Adrenal gland (tissue), 12 donors: Measurements from ENCODE around the gene C11orf42. TPM values are rescaled to one million over a fixed set of nuclear protein-coding genes. Genes with fewer than 3 reads are reported as not detected.

Experiments used
- DNase-seq, 7 donors: peaks; one replicate each; pipeline ENCODE4 v3.0.0-alpha.2; 2019 to 2020
- H3K27ac ChIP-seq, 5 donors: fragments of 200-600 bp; sonication (generic) in 4 of 5; 1 replicate in 3 of 5; 2 replicates in 2 of 5; pipeline versions ENCODE4 v1.5.1 to v1.8.0; 2016 to 2020; ENCODE audit warnings: mild to moderate bottlenecking in 1 of 5
- H3K27me3 ChIP-seq: fragments of 200-600 bp; 2 replicates; pipeline ENCODE4 v1.8.0; 2021
- H3K36me3 ChIP-seq, 2 donors: fragments of 200-600 bp; replicated peaks in 1 of 2; 1 replicate in 1 of 2; 2 replicates in 1 of 2; pipeline versions ENCODE4 v1.5.1 to v1.8.0; 2018 to 2022
- H3K4me1 ChIP-seq, 2 donors: fragments of 200-600 bp; replicated peaks in 1 of 2; 1 replicate in 1 of 2; 2 replicates in 1 of 2; pipeline versions ENCODE4 v1.5.1 to v1.8.0; 2018 to 2021
- H3K4me3 ChIP-seq, 4 donors: fragments of 200-600 bp; sonication (generic) in 3 of 4; one replicate each; pipeline ENCODE4 v1.5.1; 2016 to 2018
- H3K9me3 ChIP-seq, 3 donors: fragments of 200-600 bp; sonication (generic) in 1 of 3; replicated peaks in 1 of 3; 1 replicate in 2 of 3; 2 replicates in 1 of 3; pipeline versions ENCODE4 v1.5.1 to v1.8.0; 2016 to 2021
- POLR2A ChIP-seq, 2 donors: fragments of 450-650 bp; IDR thresholded peaks; one replicate each; pipeline ENCODE4 v1.6.1; 2017; ENCODE audit warnings: antibody characterized with exemption in 2 of 2, mild to moderate bottlenecking in 2 of 2, moderate library complexity in 1 of 2
- WGBS, 4 donors: extraction: QIAGEN DNeasy Blood & Tissue Kit in 2 of 4; methylation state at CpG; one replicate each; pipeline versions ENCODE4 v1.1.5 to v1.1.7; 2013 to 2017; 5-methylcytosine and 5-hydroxymethylcytosine counted together
- intact Hi-C, 2 donors: fragments of 100-400 bp; cut with DNase I; formaldehyde crosslinking; loops; one replicate each; pipeline versions ENCODE4 v1.14.1 to v1.15.0; 2022 to 2023
- polyA plus RNA-seq, 3 donors: library from polyadenylated mRNA; stranded (reverse); fragments of 200-250 nt in 2 of 3; fragments of 350-450 nt in 1 of 3; fragmentation: Illumina TruSeq in 1 of 3; extraction: RNeasy Lipid Tissue Mini Kit (QIAGEN cat#74804) in 1 of 3; gene quantifications; one replicate each; pipeline ENCODE4 v1.2.3, GENCODE V29; 2013 to 2014
- total RNA-seq, 9 donors: library from RNA; depleted of rRNA in 4 of 9; stranded (reverse); fragments of >200 nt in 4 of 9; fragments of 120-200 nt in 1 of 9; fragmentation: NEBNext Ultra II Directional in 1 of 9; extraction: Animal tissue kit (Norgen Biotek cat#: 25700) in 1 of 9; gene quantifications; one replicate each; pipeline versions ENCODE4 v1.1.0 to v1.2.4, GENCODE V29; 2013 to 2023
- TF ChIP-seq, protein P1 (sequence below), 6 experiments: fragments of 450-650 bp in 4 of 6; fragments of 200-600 bp in 2 of 6; sonication (generic) in 1 of 6; IDR thresholded peaks; 1 replicate in 5 of 6; 2 replicates in 1 of 6; pipeline versions ENCODE4 v1.5.1 to v1.8.0; 2016 to 2021; ENCODE audit warnings: antibody characterized with exemption in 6 of 6, mild to moderate bottlenecking in 2 of 6, moderate library complexity in 1 of 6
- donor health status: healthy with polysubstance abuse.
- donor health status: Bipolar disorder and iron deficiency.
- donor health status: DM: yes; HTN: yes; CAD: no.
- donor health status: DM: no; HTN: no; CAD: no.
- donor health status: DM: no; HTN: no; CAD: no.
- donor health status: DM: yes; HTN: yes; CAD: no.

Gene C11orf42
- total and polyA plus RNA-seq, 12 donors = not detected

DNA sequence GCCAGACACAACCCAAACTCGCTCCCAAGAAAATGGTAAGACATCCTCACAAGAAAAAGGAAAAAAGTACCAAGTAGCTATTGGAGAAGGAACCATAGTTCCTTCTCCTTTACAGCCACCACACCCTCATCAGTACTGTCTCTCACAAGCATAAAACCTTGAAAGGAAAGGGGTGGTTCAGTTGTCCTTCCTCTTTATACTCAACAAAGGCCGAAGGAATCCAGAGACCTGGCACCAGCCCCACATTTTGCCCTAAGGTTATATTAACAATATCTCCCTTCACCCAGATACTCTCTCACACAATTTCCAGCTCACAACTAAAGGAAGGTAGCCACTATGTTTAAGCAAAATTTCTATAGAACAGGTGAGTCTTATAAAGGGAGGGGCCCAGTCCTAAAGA lies 20.5 kb downstream of the C11orf42 start:
- Histone ChIP-seq H3K27ac (peak overlapping the region in 1 of 5 donors; percentile 19), H3K9me3 (no peaks in the 10 kb centered on the region), H3K36me3 (peaks cover 0 to 34% of the 10 kb centered on the region in 2 donors), H3K4me3 (no peak overlapping the region), H3K4me1 (peaks cover 0 to 18% of the 10 kb centered on the region in 2 donors), H3K27me3 (no peaks in the 10 kb centered on the region)
- WGBS, 4 donors = 49 to 55% (median 53%) methylated on average over 2 of the region's 2 CpGs
- peak in 2 of 7 donors; percentile 27 to 39 for DNase-seq
- TF ChIP-seq, protein P1, sequence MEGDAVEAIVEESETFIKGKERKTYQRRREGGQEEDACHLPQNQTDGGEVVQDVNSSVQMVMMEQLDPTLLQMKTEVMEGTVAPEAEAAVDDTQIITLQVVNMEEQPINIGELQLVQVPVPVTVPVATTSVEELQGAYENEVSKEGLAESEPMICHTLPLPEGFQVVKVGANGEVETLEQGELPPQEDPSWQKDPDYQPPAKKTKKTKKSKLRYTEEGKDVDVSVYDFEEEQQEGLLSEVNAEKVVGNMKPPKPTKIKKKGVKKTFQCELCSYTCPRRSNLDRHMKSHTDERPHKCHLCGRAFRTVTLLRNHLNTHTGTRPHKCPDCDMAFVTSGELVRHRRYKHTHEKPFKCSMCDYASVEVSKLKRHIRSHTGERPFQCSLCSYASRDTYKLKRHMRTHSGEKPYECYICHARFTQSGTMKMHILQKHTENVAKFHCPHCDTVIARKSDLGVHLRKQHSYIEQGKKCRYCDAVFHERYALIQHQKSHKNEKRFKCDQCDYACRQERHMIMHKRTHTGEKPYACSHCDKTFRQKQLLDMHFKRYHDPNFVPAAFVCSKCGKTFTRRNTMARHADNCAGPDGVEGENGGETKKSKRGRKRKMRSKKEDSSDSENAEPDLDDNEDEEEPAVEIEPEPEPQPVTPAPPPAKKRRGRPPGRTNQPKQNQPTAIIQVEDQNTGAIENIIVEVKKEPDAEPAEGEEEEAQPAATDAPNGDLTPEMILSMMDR (IDR thresholded peaks at IDR 0.05) = no peak
- no peak for TF ChIP-seq POLR2A (IDR thresholded peaks at IDR 0.05)
- intact Hi-C loops = no loop called here

DNA sequence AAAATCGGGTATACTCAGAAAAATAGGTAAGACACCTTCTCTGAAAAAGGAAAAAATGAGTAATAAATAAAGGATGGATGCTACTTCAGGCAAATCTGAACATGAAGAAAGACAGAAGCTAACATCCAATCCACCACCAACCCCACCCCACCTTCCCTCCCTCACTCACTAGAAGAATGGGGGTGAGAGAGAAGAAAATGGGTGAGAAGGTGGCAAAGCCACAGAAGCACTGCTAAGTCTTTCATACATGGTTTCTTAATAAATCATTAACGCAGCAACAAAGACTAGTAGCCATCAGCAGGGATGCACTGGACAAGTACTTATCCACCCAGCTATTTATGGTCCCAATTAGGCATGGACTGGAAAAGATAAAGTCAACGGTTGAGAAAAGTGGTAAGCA lies 23.2 kb downstream of the C11orf42 start:
- H3K9me3 ChIP-seq = no peaks in the 10 kb centered on the region
- TF ChIP-seq POLR2A (IDR thresholded peaks at IDR 0.05) = no peak
- TF ChIP-seq, protein P1 (IDR thresholded peaks at IDR 0.05) = no peak
- no peak overlapping the region for H3K4me3 ChIP-seq
- H3K4me1 ChIP-seq = peaks cover 0 to 30% of the 10 kb centered on the region in 2 donors
- H3K27me3 ChIP-seq = no peaks in the 10 kb centered on the region
- no peak for DNase-seq
- H3K27ac ChIP-seq = no peak overlapping the region
- intact Hi-C loops = no loop called here
- H3K36me3 ChIP-seq = peaks cover 0 to 8% of the 10 kb centered on the region in 2 donors
- 59 to 87% (median 70%) methylated on average over 3 of the region's 3 CpGs for WGBS, 4 donors

DNA sequence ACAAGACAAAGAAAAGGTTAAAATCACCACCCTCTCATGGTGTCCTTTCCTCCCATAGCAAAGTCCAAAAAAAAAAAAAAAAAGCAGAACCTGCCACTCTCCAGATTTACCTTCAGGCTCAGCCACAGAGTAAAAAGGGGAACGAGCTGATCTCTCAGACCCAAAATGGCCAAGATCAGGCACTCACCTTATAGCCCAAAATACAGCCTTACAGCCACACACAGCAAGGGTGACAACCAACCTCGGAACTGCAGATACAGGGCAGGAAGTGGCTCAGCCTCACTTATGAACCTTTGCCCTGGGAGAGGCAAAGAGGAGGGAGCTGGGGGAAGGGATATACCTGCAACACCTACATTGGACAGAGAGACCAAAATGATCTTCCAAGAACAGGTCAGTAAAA lies 24.6 kb downstream of the C11orf42 start:
- no peak overlapping the region for H3K27ac ChIP-seq
- peaks cover 0 to 35% of the 10 kb centered on the region in 2 donors for H3K4me1 ChIP-seq
- no peaks in the 10 kb centered on the region for H3K36me3 ChIP-seq
- intact Hi-C loops = no loop called here
- 53 to 72% (median 58%) methylated on average over 2 of the region's 2 CpGs for WGBS, 4 donors
- TF ChIP-seq, protein P1 (IDR thresholded peaks at IDR 0.05) = no peak
- no peak for TF ChIP-seq POLR2A (IDR thresholded peaks at IDR 0.05)
- H3K4me3 ChIP-seq = no peak overlapping the region
- H3K9me3 ChIP-seq = no peaks in the 10 kb centered on the region
- DNase-seq = no peak
- H3K27me3 ChIP-seq = no peaks in the 10 kb centered on the region

DNA sequence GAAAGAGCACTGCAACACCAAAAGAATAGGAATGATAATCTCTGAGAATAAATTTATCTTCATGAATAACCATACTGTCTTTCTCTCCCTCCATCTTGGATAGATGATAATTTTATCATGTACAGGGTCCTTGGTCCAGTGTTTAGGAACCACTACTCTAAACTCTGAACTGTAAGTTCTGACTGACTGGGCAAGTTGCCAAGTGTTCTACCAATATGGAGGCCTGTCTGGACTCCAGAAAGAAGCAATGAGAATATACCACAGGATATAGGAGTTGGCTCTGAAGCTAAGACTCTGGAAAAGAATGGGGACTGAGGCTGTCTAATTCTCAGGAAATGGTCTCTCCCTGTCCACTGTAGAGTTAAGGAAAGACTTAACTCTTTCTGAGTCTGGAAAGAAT lies 27.5 kb downstream of the C11orf42 start:
- Histone ChIP-seq H3K36me3 (no peaks in the 10 kb centered on the region), H3K4me3 (no peak overlapping the region), H3K4me1 (peaks cover 0 to 24% of the 10 kb centered on the region in 2 donors), H3K27me3 (no peaks in the 10 kb centered on the region), H3K9me3 (no peaks in the 10 kb centered on the region), H3K27ac (no peak overlapping the region)
- intact Hi-C loops = no loop called here
- TF ChIP-seq, protein P1 (IDR thresholded peaks at IDR 0.05) = no peak
- no peak for TF ChIP-seq POLR2A (IDR thresholded peaks at IDR 0.05)
- no peak for DNase-seq
